Keratinocyte (primary cell): ENCODE results near the gene CHTOP.

Experiments
- EZH2 ChIP-seq: IDR thresholded peaks from one replicate; pipeline ENCODE4 v1.6.1; 2012; ENCODE audit warnings: inconsistent platforms, mild to moderate bottlenecking, low read length, moderate library complexity
- TF ChIP-seq, protein P1 (sequence below), 3 experiments: IDR thresholded peaks in 1 of 3; conservative IDR thresholded peaks in 1 of 3; optimal IDR thresholded peaks in 1 of 3; 2 replicates in 2 of 3; 3 replicates in 1 of 3; pipeline versions ENCODE3 to v1.5.1; 2011; ENCODE audit warnings: low read length in 3 of 3, mild to moderate bottlenecking in 3 of 3, moderate library complexity in 2 of 3, control low read depth in 1 of 3, inconsistent platforms in 1 of 3; ENCODE audit not compliant: insufficient read depth in 2 of 3; ENCODE audit errors: extremely low read depth in 1 of 3

DNA sequence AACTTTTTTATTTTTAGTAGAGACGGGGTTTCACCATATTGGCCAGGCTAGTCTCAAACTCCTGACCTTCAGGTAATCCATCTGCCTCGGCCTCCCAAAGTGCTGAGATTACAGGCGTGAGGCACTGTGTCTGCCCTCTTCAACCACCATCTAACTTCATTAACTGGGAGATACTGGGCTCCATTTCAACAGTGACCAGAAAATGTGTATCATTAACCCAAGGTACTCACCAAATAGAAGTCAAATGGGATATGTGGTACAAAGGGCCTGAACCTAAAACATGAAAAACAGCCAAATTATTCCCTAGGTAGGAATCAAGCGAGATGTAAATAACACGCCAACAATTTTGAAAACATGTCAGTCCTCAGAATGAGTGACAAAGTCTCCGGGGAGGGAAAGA, 35.7 kb downstream of the CHTOP start:
- no peak for TF ChIP-seq EZH2
- TF ChIP-seq, protein P1, sequence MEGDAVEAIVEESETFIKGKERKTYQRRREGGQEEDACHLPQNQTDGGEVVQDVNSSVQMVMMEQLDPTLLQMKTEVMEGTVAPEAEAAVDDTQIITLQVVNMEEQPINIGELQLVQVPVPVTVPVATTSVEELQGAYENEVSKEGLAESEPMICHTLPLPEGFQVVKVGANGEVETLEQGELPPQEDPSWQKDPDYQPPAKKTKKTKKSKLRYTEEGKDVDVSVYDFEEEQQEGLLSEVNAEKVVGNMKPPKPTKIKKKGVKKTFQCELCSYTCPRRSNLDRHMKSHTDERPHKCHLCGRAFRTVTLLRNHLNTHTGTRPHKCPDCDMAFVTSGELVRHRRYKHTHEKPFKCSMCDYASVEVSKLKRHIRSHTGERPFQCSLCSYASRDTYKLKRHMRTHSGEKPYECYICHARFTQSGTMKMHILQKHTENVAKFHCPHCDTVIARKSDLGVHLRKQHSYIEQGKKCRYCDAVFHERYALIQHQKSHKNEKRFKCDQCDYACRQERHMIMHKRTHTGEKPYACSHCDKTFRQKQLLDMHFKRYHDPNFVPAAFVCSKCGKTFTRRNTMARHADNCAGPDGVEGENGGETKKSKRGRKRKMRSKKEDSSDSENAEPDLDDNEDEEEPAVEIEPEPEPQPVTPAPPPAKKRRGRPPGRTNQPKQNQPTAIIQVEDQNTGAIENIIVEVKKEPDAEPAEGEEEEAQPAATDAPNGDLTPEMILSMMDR (optimal IDR thresholded peaks at IDR 0.05 in 1 of 3, IDR thresholded peaks at IDR 0.05 in 1 of 3, conservative IDR thresholded peaks at IDR 0.05 in 1 of 3; ENCODE audit: extremely low read depth in 1 of 3, insufficient read depth in 2 of 3, low read length in 3 of 3) = no peak
